DND-41 (cell line): Measurements from ENCODE around the gene FHIT.

Experiments used
- ATAC-seq: fragments of 200-7000 bp; cut with Tn5 transposase; 3 replicates; pipeline ENCODE4 v1.9.1; 2021; ENCODE audit warnings: low read depth; ENCODE audit not compliant: insufficient read depth
- DNase-seq: peaks from one replicate; pipeline ENCODE4 v3.0.0-alpha.2; 2020
- H2AFZ ChIP-seq: 2 replicates; pipeline ENCODE4 v1.6.0; 2012; ENCODE audit warnings: low read depth, low read length
- H3K27ac ChIP-seq: 2 replicates; pipeline ENCODE4 v1.5.1; 2012; ENCODE audit warnings: low read length, inconsistent platforms
- H3K27me3 ChIP-seq: fragments of 200-600 bp; sonication (generic); 2 replicates; pipeline ENCODE4 v1.6.0; 2012; ENCODE audit warnings: low read length, mild to moderate bottlenecking, inconsistent platforms; ENCODE audit not compliant: insufficient read depth, poor library complexity
- H3K36me3 ChIP-seq: 2 replicates; pipeline ENCODE4 v1.5.1; 2012; ENCODE audit warnings: low read length, inconsistent platforms; ENCODE audit not compliant: insufficient read depth
- H3K4me1 ChIP-seq: 2 replicates; pipeline ENCODE4 v1.5.1; 2012; ENCODE audit warnings: mild to moderate bottlenecking, low read length; ENCODE audit not compliant: insufficient read depth
- H3K4me2 ChIP-seq: 2 replicates; pipeline ENCODE4 v1.6.0; 2012; ENCODE audit warnings: mild to moderate bottlenecking, moderate library complexity, low read length, inconsistent platforms; ENCODE audit not compliant: insufficient read depth
- H3K4me3 ChIP-seq, 2 experiments: fragments of 200-600 bp in 1 of 2; shearing (Covaris generic) in 1 of 2; 2 replicates each; pipeline ENCODE4 v1.5.1; 2012 to 2016; ENCODE audit warnings: inconsistent platforms in 2 of 2, low read length in 2 of 2, mild to moderate bottlenecking in 2 of 2, low read depth in 1 of 2, moderate library complexity in 1 of 2
- H3K79me2 ChIP-seq: 2 replicates; pipeline ENCODE4 v1.6.0; 2012; ENCODE audit warnings: low read length, inconsistent platforms; ENCODE audit not compliant: insufficient read depth
- H3K9ac ChIP-seq: 2 replicates; pipeline ENCODE4 v1.6.0; 2012; ENCODE audit warnings: low read depth, mild to moderate bottlenecking, inconsistent platforms, low read length, moderate library complexity
- H3K9me3 ChIP-seq: 2 replicates; pipeline ENCODE4 v1.5.1; 2012; ENCODE audit warnings: low read length, moderate library complexity, mild to moderate bottlenecking, inconsistent platforms; ENCODE audit not compliant: insufficient read depth, severe bottlenecking
- H4K20me1 ChIP-seq: 2 replicates; pipeline ENCODE4 v1.6.0; 2012; ENCODE audit warnings: low read length; ENCODE audit not compliant: insufficient read depth
- CTCF ChIP-seq: IDR thresholded peaks from 2 replicates; pipeline ENCODE4 v1.5.1; 2012; ENCODE audit warnings: borderline replicate concordance, low read length, moderate library complexity, mild to moderate bottlenecking; ENCODE audit not compliant: poor library complexity, severe bottlenecking; ENCODE audit errors: extremely low read depth
- EZH2 ChIP-seq: IDR thresholded peaks from 3 replicates; pipeline ENCODE4 v1.6.1; 2012; ENCODE audit warnings: borderline replicate concordance, low read depth, mild to moderate bottlenecking, moderate library complexity, low read length, inconsistent platforms; ENCODE audit not compliant: severe bottlenecking

FHIT gene

GRCh38 chr3:61110576-61110975 is 140.7 kb downstream of the FHIT start:
- no peaks in the 10 kb centered on the region for H3K36me3 ChIP-seq
- H3K27ac ChIP-seq: no peak overlapping the region
- H3K4me2 ChIP-seq: no peak overlapping the region
- H3K9ac ChIP-seq: no peak overlapping the region
- no peak for DNase-seq
- H3K4me1 ChIP-seq: no peaks in the 10 kb centered on the region
- no peak overlapping the region for H3K4me3 ChIP-seq
- no peaks in the 10 kb centered on the region for H3K27me3 ChIP-seq
- no peaks in the 10 kb centered on the region for H3K79me2 ChIP-seq
- no peaks in the 10 kb centered on the region for H4K20me1 ChIP-seq
- no peak for TF ChIP-seq EZH2
- TF ChIP-seq CTCF: no peak
- no peaks in the 10 kb centered on the region for H3K9me3 ChIP-seq
- H2AFZ ChIP-seq: no peak overlapping the region
- ATAC-seq: no peak

- no peak for TF ChIP-seq CTCF
- TF ChIP-seq EZH2: no peak
- no peak for ATAC-seq
Measured at GRCh38 chr3:61108247-61109019, 142.8 kb downstream of the FHIT start.

GRCh38 chr3:61094608-61095007 is 156.6 kb downstream of the FHIT start:
- Histone ChIP-seq H3K79me2 (no peaks in the 10 kb centered on the region), H3K9ac (no peak overlapping the region), H3K9me3 (no peaks in the 10 kb centered on the region), H3K4me2 (no peak overlapping the region), H3K27ac (no peak overlapping the region), H3K4me3 (no peak overlapping the region), H4K20me1 (no peaks in the 10 kb centered on the region), H3K27me3 (no peaks in the 10 kb centered on the region), H2AFZ (no peak overlapping the region), H3K4me1 (no peaks in the 10 kb centered on the region), H3K36me3 (no peaks in the 10 kb centered on the region)
- DNase-seq (no peak), ATAC-seq (no peak)
- TF ChIP-seq EZH2: no peak
- no peak for TF ChIP-seq CTCF

More at GRCh38 chr3:61108247-61109019, 142.8 kb downstream of the FHIT start:
- Histone ChIP-seq H3K27ac (no peak overlapping the region), H3K4me1 (no peaks in the 10 kb centered on the region), H3K27me3 (no peaks in the 10 kb centered on the region), H3K36me3 (no peaks in the 10 kb centered on the region), H3K79me2 (no peaks in the 10 kb centered on the region), H4K20me1 (no peaks in the 10 kb centered on the region), H3K4me2 (no peak overlapping the region), H3K4me3 (no peak overlapping the region), H3K9ac (no peak overlapping the region), H2AFZ (no peak overlapping the region), H3K9me3 (no peaks in the 10 kb centered on the region)
- DNase-seq: no peak

GRCh38 chr3:61093364-61093763 is 157.9 kb downstream of the FHIT start:
- no peak for ATAC-seq
- H3K36me3 ChIP-seq: no peaks in the 10 kb centered on the region
- no peak overlapping the region for H3K4me3 ChIP-seq
- no peaks in the 10 kb centered on the region for H3K4me1 ChIP-seq
- no peaks in the 10 kb centered on the region for H4K20me1 ChIP-seq
- H3K9me3 ChIP-seq: no peaks in the 10 kb centered on the region
- no peak overlapping the region for H3K4me2 ChIP-seq
- TF ChIP-seq CTCF (no peak), EZH2 (no peak)
- no peak overlapping the region for H3K9ac ChIP-seq
- H3K27me3 ChIP-seq: no peaks in the 10 kb centered on the region
- no peak overlapping the region for H3K27ac ChIP-seq
- no peaks in the 10 kb centered on the region for H3K79me2 ChIP-seq
- no peak for DNase-seq
- H2AFZ ChIP-seq: no peak overlapping the region
